ENCODE results near the gene SMIM45.

Gene SMIM45

GRCh38 chr22:41966607-41967240, 14.8 kb downstream of the SMIM45 start:
- intact Hi-C loops (cut with micrococcal nuclease; ENCODE audit: unreplicated experiment) (loop anchor here (1.0 to 10.0 kb wide), 6 partner anchors 106 to 586 kb away; partner anchors contain the start of genes NAGA, NDUFA6, PHETA2 and SERHL2), in situ Hi-C loops (cut with MboI) (loop anchor here (5.0 kb wide), 1 partner anchor 471 kb away; no protein-coding TSS in a partner anchor)
- FAIRE-seq = peak; percentile 98
- ATAC-seq = peak; percentile 89
- Histone ChIP-seq H3K4me3 (no peak overlapping the region), H3K4me1 (ENCODE audit: control insufficient read depth, insufficient read depth, low read length) (no peaks in the 10 kb centered on the region), H3K9me3 (replicated peaks; ENCODE audit: control insufficient read depth, insufficient read depth, low read length) (no peaks in the 10 kb centered on the region), H3K9ac (ENCODE audit: control insufficient read depth, insufficient read depth, low read length) (no peak overlapping the region), H3K36me3 (ENCODE audit: control insufficient read depth in 2 of 2, insufficient read depth in 2 of 2, low read length in 1 of 2) (no peaks in the 10 kb centered on the region), H4K20me1 (ENCODE audit: control insufficient read depth, insufficient read depth) (no peaks in the 10 kb centered on the region), H2AFZ (ENCODE audit: control insufficient read depth, low read depth, low read length) (peak overlapping the region; percentile 77), H3K27me3 (replicated peaks in 1 of 2; ENCODE audit: control insufficient read depth in 2 of 2, insufficient read depth in 2 of 2, low read length in 1 of 2) (no peaks in the 10 kb centered on the region), H3K4me2 (ENCODE audit: control insufficient read depth, insufficient read depth) (no peak overlapping the region), H3K27ac (ENCODE audit: control insufficient read depth, insufficient read depth) (no peak overlapping the region), H3K79me2 (ENCODE audit: control insufficient read depth, insufficient read depth, low read length) (no peaks in the 10 kb centered on the region)
- SMC1A ChIA-PET (ENCODE audit: uncharacterized antibody, unreplicated experiment) = interaction anchor here (0.7 to 5.1 kb wide), 15 partner anchors 10 to 478 kb away, joined by 3 to 33 read pairs (median 3); partner anchors contain the start of genes NAGA, NDUFA6 and SMDT1
- no TSS peak for BruUV-seq (replicated peaks)
- RAD21 ChIA-PET (ENCODE audit: unreplicated experiment) = interaction anchor here (0.6 to 3.6 kb wide), 6 partner anchors 103 to 469 kb away, joined by 3 to 24 read pairs (median 4); partner anchors contain the start of gene NDUFA6
- POLR2A ChIA-PET = interaction anchor here (0.7 to 0.9 kb wide), 3 partner anchors 26 to 144 kb away, joined by 3 to 8 read pairs (median 5); partner anchors contain the start of gene SMDT1
- CTCF ChIA-PET = interaction anchor here (0.6 to 6.3 kb wide), 19 partner anchors 10 to 506 kb away, joined by 3 to 57 read pairs (median 4); partner anchors contain the start of gene NDUFA6
- WGBS (ENCODE audit: insufficient coverage, insufficient replicate concordance, low lambda C conversion rate, missing lambda C conversion rate) = 41% methylated on average over 8 of the region's 8 CpGs
- DNase-seq (ENCODE audit: low read depth, low spot score) = peak; percentile 54
- TF ChIP-seq SIN3A (IDR thresholded peaks at IDR 0.05; ENCODE audit: low read depth, low read length) (no peak), SMAD1 (IDR thresholded peaks at IDR 0.05; ENCODE audit: low read depth, partially characterized antibody) (no peak), SIX5 (IDR thresholded peaks at IDR 0.05; ENCODE audit: low read depth, low read length, severe bottlenecking) (no peak), ZNF217 (IDR thresholded peaks at IDR 0.05) (no peak), NBN (IDR thresholded peaks at IDR 0.05) (no peak), NFYA (IDR thresholded peaks at IDR 0.05; ENCODE audit: borderline replicate concordance, low read depth, low read length) (no peak), CBFB (IDR thresholded peaks at IDR 0.05; ENCODE audit: low read depth) (no peak), FOXK2 (IDR thresholded peaks at IDR 0.05) (no peak), SMC3 (IDR thresholded peaks at IDR 0.05; ENCODE audit: borderline replicate concordance, low read length) (peak; percentile 81; the same call in 1 of the 2 replicates), ZBTB40 (IDR thresholded peaks at IDR 0.05; ENCODE audit: borderline replicate concordance) (no peak), YY1 (IDR thresholded peaks at IDR 0.05; ENCODE audit: low read depth, low read length) (0 out of 2 replicates have a peak, but pooled peaks have one; percentile 54), CTCF (IDR thresholded peaks at IDR 0.05 in 2 of 3, conservative IDR thresholded peaks at IDR 0.05 in 1 of 3; ENCODE audit: control insufficient read depth in 2 of 3, extremely low read depth in 1 of 3, insufficient read depth in 1 of 3, low read depth in 3 of 3, low read length in 3 of 3) (peak; percentile 39 to 69 (median 67); a peak in 5 of 6 replicates), WRNIP1 (IDR thresholded peaks at IDR 0.05; ENCODE audit: borderline replicate concordance, low read depth, low read length) (no peak), ZZZ3 (IDR thresholded peaks at IDR 0.05; ENCODE audit: control insufficient read depth, insufficient read length, low read depth) (no peak), POLR2AphosphoS2 (IDR thresholded peaks at IDR 0.05; ENCODE audit: low read depth, low read length) (no peak), RBBP5 (conservative IDR thresholded peaks at IDR 0.05) (no peak)
- TF ChIP-seq, protein P1, sequence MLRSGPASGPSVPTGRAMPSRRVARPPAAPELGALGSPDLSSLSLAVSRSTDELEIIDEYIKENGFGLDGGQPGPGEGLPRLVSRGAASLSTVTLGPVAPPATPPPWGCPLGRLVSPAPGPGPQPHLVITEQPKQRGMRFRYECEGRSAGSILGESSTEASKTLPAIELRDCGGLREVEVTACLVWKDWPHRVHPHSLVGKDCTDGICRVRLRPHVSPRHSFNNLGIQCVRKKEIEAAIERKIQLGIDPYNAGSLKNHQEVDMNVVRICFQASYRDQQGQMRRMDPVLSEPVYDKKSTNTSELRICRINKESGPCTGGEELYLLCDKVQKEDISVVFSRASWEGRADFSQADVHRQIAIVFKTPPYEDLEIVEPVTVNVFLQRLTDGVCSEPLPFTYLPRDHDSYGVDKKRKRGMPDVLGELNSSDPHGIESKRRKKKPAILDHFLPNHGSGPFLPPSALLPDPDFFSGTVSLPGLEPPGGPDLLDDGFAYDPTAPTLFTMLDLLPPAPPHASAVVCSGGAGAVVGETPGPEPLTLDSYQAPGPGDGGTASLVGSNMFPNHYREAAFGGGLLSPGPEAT (IDR thresholded peaks at IDR 0.05; ENCODE audit: low read depth) = no peak
